Astrocyte of the spinal cord (primary cell): Measurements from ENCODE around the gene DELE1.

Experiments
- DNase-seq: peaks from one replicate; pipeline ENCODE4 v3.0.0; 2011; ENCODE audit warnings: low read depth, low spot score
- H3K4me3 ChIP-seq: 2 replicates; pipeline ENCODE4 v1.5.1; 2011; ENCODE audit warnings: low read depth, mild to moderate bottlenecking, low read length, moderate library complexity
- CTCF ChIP-seq: IDR thresholded peaks from 2 replicates; pipeline ENCODE4 v1.5.1; 2012; ENCODE audit warnings: low read depth, mild to moderate bottlenecking, low read length, inconsistent platforms
- in situ Hi-C: cut with HindIII; loops from 2 replicates; pipeline ENCODE4 v1.10.0; 2017; ENCODE audit warnings: low sequenced_read_pairs

The DELE1 gene

GRCh38 chr5:141934099-141934844 lies 10.6 kb downstream of the DELE1 start:
- in situ Hi-C loops: no loop called here
- no peak for DNase-seq
- no peak for TF ChIP-seq CTCF
- no peak overlapping the region for H3K4me3 ChIP-seq

- no peak overlapping the region for H3K4me3 ChIP-seq
- in situ Hi-C loops: no loop called here
- no peak for DNase-seq
- TF ChIP-seq CTCF: no peak
Measured at GRCh38 chr5:141935538-141935937, 11.9 kb downstream of the DELE1 start.

- in situ Hi-C loops: no loop called here
- DNase-seq: peak; percentile 83
- TF ChIP-seq CTCF: no peak
- H3K4me3 ChIP-seq: no peak overlapping the region
Measured at GRCh38 chr5:141940695-141941271, 17.1 kb downstream of the DELE1 start.

- in situ Hi-C loops: no loop called here
- no peak for DNase-seq
- H3K4me3 ChIP-seq: no peak overlapping the region
- TF ChIP-seq CTCF: no peak
Measured at GRCh38 chr5:141941307-141941706, 17.6 kb downstream of the DELE1 start.

GRCh38 chr5:141941779-141942178 lies 18.1 kb downstream of the DELE1 start:
- H3K4me3 ChIP-seq: no peak overlapping the region
- in situ Hi-C loops: no loop called here
- TF ChIP-seq CTCF: no peak
- DNase-seq: no peak

- in situ Hi-C loops: no loop called here
- H3K4me3 ChIP-seq: no peak overlapping the region
- TF ChIP-seq CTCF: no peak
- DNase-seq: no peak
Measured at GRCh38 chr5:141942185-141942857, 18.6 kb downstream of the DELE1 start.
